Dermis lymphatic vessel endothelial cell (primary cell): ENCODE measurements around the gene GSK3B. TPM values are rescaled to one million over a fixed set of nuclear protein-coding genes. Genes with fewer than 3 reads are reported as not detected.

Experiments used
- total RNA-seq: library from RNA; depleted of rRNA; stranded (reverse); fragments of >200 nt; gene quantifications from 2 replicates; pipeline ENCODE4 v1.2.1, GENCODE V29; 2014

Gene GSK3B
- 30.2 and 39.0 TPM in 2 replicates for total RNA-seq

DNA sequence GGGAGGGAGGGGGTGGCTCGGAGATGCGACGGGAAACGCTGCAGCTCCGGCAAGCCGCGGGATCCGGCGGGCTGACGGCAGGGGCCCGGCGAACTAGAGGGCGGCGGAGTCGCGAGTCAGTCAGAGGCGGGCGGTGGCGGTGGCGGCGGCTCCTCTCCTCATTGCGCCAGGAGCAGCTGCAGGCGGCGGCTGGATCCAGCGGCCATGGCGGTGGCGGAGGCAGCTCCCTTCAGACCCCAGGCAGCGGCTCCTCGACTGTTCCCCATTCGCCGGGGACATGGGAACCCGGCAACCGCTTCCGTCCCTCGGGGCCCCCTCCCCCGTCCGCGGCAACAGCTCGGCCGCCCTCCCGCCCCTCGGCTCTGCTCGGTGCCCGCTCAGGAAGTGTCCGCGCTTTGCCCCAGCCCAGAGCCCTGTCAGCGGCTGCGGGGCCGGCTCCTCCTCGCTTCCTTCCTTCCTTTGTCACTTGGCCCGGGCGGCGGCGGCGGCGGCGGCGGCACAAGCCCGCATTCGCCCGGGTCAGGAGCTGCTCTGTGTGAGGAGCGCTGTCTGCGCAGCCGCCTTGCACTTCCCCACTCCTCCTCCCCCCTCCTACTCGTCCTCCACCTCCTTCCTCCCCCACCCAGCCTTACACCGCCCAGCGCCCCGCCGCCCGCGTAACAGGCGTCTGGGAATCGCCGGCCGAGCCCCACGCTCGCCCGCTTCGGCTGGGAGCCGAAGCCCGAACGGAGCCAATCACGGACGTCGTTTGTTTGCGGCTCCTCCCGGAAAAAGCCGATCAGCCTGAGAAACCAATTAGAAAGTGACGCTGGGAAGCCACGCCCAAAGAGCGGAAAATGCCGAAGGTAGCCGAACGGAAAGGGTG lies at the start of gene GSK3B:
GSK3B (minus strand) TSS at position 537 of the 865 bp plus-strand sequence. CDS start 1,013 bp downstream, outside the sequence.

DNA sequence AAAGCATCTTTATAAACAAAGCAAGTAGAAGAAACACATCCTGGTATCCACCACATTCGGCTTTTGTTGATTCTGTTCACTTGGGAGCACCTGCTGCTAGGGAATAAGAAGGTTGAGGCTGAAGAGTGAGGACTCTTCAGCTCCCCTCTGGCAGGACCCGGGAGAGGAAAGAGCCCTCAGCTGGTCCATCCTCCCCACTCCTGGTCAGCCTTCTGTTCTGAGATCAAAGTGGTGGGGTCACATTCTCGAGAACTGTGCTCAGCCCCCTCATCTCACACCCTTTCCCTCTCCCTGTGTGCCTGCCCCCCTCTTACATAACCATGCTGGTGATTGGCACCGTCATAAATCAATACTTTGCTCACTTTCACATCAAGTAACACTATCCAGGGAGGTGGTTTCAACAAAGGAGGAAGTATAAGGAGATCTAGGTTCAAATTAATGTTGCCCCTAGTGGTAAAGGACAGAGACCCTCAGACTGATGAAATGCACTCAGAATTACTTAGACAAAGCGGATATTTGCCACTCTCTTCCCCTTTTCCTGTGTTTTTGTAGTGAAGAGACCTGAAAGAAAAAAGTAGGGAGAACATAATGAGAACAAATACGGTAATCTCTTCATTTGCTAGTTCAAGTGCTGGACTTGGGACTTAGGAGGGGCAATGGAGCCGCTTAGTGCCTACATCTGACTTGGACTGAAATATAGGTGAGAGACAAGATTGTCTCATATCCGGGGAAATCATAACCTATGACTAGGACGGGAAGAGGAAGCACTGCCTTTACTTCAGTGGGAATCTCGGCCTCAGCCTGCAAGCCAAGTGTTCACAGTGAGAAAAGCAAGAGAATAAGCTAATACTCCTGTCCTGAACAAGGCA lies 312.7 kb downstream of the GSK3B start, which contains the start of gene NR1I2:
NR1I2 (plus strand) TSS at position 772 of the 869 bp plus-strand sequence.

Other genes starting within 250 kb of the GSK3B start
- under 0.01 TPM in 2 replicates for gene GPR156, start 190.8 kb upstream of the GSK3B start, total RNA-seq